Activated CD8-positive, alpha-beta memory T cell treated with anti-CD3 and anti-CD28 coated beads, Interleukin-2, amount 50 U/mL, for 48 hours (primary cell): ENCODE results near the gene CPNE6.
A peak's percentile ranks its signal among the peaks of the same experiment; 100 is the strongest.

ENCODE experiments used
- DNase-seq: peaks from one replicate; pipeline ENCODE4 v3.0.0-alpha.2; 2020

Gene CPNE6

DNA sequence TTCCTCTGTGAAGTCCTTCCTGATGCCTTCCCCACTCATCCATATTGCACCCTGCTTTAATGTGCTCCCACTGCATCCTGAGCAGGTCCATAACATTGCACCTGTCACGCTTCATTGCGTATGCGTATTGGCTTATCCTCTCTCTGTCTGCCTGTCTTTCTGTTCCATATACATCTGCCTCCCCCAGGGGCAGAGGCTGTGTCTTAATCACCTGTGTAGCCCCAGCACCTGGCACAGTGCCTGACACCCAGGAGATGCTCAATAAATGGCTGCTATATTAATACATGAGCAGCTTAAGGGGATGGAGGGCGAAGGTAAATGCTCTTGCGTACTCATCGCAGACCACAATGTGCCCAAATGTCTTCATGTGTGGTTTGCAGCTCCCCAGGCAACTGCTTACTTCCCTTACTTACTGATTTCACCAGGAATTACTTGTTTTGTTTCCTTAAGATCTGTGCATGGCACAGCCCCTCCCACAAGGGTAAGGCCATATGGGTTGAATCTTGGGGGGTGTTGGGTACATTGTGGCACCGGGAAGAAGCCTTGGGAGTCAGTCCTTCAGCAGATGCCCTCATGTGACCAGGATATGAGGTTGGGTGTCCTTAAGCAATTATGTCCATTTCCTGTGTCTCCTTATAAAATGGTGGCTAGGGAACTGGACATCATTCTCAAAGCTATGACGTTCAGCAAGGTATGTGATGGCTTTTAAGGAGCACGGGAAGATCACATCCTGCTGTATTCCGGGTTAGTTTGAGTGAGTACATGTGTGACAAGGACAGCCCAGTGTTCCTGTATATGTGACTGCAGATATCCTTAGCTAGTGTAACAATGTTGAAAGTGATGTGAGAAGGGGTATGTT lies 848 bp upstream of the CPNE6 start:
- no peak for DNase-seq

DNA sequence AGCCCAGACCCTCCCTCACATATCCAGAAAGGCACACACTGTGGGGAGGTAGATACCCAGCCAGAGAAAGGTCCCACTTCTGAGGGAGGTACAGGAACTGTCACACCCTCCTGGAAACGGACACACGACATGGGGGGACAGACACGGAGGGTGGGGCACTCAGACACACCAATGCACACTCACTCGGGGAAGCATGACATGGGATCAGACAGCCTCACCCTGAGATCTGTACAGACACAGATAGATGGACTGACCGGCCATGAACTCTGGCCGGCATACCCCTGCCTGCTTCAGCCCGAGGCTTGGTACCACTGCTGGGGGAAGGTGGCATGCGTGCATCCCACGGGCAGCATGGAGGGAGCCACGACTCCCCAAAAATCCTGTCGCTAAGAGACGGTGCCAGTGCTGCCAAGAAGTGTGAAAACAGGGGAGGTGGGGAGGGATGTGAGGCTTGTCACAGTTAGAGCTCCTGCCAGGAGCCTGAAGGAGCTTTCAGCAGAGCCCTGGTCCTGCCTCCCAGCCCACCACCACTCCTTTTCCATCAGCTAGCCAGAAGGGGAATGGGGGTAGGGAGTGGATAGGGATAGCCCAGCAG lies 571 bp downstream of the CPNE6 start:
- DNase-seq, result no peak

DNA sequence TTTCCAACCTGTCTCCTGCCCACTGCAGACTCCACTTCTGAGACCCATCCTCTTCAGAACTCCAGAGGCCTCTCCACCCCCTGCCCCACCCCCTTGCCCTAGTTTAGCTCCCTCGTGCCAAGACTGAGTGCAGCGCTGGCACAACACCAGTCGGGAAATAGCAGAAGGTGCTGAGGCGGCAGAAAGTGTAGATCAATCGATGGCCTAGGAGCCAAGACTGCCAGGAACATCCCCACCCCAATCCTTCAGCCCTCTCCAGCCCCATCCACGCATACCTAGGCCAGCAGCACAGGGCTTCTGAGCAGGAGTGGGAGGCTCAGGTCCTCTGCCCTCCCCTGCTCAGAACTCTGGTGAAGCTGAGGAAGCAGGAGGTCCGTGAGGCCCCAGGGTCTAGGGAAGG lies 1.1 kb downstream of the CPNE6 start:
- no peak for DNase-seq

DNA sequence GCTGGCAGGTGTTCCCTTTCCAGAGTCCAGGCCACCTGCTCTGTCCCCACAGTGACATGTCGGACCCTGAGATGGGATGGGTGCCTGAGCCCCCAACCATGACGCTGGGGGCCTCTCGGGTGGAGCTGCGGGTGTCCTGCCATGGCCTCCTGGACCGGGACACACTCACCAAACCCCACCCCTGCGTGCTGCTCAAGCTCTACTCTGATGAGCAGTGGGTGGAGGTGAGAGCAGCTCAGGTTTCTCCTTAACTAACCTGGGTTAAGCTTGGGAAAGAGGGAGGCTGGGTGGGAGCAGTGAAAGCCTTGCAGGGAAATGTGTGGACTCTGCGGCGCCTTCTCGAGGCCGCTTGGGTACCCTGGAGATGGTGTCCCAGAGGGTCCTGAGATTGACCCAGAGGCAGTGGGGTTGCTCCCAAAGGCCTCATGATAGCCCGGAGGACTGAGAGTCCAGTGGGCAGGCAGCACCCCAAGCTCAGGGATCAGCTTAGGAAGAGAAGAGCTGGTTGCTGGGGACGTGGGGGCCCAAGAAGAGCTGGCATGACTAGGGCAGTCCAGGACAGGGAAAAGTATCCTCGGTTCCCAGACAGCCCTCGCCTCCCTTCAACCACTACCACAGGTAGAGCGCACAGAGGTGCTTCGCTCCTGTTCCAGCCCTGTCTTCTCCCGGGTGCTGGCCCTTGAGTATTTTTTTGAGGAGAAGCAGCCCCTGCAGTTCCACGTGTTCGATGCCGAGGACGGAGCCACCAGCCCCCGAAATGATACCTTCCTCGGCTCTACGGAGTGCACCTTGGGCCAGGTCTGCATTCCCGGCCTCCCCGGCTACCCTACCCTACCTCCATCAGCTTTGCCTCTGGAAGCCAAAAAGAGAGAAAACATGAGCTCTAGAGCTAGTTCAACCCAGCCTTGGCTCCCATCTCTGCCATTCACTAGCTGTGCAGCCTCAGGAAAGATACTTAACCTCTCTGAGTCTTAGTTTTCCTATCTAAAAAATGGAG lies 1.8 kb downstream of the CPNE6 start:
- no peak for DNase-seq

DNA sequence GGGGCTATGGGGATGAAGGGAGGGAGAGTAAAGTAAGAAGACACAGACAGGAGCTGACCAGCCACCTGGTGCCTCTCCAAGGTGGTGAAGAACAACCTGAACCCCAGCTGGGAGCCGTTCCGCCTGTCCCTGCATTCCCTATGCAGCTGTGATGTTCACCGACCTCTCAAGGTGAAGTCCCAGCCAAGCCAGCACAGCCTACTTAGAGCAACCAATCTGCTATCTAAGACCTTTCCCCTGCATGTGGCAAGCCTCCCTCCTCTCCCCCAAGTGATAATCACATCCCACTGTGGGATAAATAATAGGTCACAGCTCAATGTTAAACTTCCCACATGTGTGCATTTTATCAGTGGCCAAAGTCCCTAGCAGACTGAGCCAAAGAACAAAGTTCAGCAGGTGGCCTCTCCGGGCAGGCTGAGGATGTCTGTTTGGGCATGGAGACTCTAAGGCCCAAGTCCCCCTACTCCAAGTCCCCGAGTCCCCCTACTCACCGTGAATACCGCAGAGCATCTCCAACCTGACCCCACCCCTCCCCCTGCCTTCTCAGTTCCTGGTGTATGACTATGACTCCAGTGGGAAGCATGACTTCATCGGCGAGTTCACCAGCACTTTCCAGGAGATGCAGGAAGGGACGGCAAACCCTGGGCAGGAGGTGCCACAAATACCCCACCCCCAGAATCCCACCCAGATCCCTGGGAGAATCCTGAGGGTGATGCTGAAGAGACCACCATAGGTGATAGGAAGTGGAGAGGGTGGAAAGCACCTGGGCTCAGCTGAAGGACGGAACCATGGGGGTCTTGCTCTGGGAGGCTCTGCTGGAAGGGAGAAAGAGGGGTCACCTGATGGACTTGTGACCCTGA lies 3.5 kb downstream of the CPNE6 start:
- DNase-seq, result no peak

DNA sequence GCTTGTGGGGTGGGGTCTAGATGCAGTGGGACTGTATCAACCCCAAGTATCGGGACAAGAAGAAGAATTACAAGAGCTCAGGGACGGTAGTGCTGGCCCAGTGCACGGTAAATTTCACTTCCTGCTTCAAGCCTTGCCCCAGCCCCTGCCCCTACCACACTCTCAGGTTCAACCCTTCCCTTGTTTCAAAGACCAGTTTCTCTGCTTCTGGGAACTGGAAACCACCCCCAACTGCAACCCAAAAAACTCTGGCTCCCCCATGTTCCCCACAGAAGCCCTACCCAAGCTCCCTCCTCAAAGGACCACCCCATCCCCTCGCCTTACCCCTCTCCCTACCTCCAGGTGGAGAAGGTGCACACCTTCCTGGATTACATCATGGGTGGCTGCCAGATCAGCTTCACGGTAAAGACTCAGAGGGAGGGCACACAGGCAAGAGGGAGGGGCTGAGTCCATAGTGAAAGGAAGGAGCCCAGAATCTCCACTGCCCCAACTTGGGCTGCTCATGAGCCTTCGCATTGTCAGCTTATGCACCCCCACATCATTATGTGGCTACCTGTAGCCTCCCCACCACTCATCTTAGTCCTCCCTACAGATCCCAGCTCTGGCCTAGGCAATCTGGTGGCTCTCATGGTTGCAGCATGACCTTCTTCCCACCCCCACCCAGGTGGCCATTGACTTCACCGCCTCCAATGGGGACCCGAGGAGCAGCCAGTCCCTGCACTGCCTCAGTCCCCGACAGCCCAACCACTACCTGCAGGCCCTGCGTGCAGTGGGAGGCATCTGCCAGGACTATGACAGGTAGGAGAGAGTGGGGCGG lies 4.3 kb downstream of the CPNE6 start:
- no peak for DNase-seq

DNA sequence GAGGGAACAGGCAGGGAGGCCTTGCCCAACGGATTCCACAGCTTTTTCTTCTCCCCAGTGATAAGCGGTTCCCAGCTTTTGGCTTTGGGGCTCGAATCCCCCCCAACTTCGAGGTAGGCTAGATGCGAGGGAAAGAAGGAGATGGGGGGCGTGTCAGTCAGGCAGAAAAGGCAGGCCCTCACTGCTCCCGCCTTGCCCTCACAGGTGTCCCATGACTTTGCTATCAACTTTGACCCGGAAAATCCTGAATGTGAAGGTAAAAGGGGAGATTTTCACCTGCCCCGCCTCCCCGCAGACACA lies 4.9 kb downstream of the CPNE6 start:
- DNase-seq, result no peak

DNA sequence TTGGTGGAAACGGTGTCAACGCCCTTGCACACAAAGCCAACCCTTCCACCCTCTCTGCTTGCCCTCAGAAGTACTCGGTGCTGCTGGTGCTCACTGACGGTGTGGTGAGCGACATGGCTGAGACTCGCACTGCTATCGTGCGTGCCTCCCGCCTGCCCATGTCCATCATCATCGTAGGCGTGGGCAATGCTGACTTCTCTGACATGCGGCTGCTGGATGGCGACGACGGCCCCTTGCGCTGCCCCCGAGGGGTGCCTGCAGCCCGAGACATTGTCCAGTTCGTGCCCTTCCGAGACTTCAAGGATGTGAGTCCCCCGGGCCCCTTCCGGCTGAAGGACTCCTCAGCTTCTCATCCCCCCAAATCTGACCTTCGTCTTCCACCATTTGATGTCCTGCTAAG lies 5.7 kb downstream of the CPNE6 start:
- DNase-seq, result no peak

DNA sequence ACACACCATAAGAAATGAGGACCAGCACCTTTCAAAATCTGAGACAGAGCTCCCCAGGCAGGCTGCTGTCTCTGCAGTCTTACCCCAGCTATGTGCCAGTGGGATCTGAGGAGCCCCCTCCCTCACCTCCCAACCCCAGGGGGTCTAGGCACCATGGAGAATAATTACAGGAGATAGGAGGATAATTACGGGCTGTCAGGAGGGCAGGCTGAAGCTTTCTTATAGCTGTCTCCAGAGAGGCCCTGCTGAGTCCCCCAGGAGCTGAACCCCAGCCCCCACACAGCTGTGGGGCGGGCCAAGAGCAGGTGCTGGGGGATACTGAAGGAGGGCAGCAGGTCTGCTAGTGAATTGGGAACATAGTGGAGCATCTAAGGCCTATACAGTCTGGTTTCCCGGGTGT lies 6.8 kb downstream of the CPNE6 start:
- no peak for DNase-seq

DNA sequence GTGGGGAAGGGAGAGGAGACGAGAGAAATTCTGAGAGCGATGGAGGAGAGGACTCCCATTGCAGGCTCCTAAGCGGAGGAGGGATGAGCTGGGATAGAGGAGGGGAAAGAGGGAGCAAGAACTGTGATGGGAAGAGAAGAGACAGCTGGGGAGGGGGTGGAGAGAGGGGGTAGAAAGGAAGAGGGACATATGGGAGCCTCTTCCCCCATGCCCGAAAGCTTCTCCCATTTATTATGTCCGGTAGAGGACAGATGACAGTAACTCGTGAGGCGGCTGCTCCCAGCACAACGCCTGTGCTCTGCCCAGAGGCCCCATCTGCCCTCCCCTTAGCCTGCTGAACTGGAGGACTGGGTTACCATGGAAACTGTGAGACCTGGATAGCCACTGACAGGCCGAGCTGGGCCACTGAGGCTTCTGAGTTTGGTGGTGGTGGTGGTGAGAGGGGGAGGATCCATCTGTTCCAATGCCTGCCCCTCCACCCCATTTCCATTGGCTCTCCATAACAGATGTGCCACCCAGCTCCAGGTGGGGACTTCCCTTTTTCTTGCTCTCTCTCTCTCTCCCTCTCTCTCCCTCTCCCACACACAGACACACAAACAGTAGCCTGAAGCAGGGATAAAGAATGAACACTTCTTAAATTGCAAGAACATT lies 8.3 kb downstream of the CPNE6 start:
- DNase-seq, result no peak

DNA sequence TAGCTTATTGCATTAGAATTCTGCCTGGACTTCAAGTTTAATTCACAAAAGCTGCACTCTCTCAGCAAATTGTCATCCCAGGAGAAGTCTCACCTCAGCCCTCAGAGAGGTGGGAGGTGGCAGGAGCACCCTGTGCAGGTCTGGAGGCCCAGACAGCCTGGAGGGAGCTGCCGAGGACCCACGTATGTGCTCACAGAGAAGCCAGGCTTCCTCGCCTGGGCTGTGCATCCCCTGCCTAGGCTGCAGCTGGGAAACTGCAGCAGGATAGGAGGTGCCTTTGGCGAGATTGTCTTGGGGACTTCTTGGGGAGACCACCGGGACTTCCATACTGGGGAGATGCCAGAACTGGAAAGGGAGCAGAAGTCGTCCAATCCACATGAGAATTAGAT lies 8.8 kb downstream of the CPNE6 start:
- no peak for DNase-seq

DNA sequence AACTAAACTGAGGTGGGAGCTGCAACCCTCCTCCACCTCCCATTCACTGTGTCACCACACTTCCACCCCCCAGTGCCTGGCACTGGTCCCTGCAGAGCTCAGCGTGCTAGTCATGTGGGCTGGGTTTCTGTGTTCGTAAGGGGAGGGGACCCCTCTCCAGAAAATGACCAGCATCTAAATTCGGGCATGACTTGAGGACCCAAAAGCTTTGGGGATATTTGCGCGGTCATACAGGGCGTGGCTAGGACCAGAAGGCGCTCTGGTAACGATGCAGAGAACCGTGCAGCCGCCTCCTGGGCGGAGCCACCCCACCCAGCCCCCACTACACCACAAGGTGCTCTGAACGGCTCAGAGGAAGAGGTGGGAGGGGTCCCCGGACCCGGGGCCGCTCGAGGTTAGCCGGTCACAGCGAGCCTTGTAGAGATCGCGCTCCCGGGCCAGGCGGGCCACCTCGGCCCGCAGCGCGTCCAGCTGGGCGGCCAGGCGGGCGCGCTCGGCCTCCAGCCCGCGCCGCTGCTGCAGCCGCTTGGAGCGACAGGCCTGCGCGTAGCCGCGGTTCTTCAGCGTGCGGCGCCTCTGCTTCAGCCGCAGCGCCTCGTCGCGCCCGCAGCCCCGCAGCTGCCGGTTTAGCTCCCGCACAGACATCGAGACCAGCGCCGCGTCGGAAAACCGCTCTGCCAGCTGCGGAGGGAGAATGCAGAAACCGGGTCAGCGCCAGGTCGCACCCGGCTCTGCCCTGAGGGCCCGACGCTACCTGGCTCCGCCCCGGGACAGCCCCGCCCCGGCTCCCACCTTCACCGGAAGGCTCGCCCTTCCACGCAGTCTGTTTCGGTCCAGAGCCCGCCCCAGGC lies 9.8 kb downstream of the CPNE6 start:
- peak; percentile 82 for DNase-seq

DNA sequence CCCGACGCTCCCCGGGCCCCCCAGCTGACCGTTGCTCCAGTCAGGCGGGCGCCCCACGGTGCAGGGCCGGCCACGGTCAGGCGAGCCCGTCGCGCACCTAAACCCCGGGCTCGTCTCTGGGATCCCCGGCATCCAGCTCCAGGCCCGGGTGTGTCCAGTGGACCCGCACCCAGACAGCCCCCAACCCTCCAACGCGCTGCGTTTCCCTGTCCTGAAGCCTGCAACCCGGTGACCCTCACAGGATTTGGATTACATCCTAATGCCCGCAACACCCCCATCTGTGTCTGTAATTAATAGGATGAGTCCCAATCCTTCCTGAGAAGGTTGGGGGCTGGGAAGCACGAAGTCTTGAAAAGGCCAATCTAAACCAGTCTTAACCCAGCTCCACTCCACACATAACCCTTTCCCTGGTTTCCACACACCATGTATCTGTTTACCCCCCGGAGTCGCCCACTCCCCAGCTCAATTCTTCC lies 10.4 kb downstream of the CPNE6 start:
- no peak for DNase-seq

DNA sequence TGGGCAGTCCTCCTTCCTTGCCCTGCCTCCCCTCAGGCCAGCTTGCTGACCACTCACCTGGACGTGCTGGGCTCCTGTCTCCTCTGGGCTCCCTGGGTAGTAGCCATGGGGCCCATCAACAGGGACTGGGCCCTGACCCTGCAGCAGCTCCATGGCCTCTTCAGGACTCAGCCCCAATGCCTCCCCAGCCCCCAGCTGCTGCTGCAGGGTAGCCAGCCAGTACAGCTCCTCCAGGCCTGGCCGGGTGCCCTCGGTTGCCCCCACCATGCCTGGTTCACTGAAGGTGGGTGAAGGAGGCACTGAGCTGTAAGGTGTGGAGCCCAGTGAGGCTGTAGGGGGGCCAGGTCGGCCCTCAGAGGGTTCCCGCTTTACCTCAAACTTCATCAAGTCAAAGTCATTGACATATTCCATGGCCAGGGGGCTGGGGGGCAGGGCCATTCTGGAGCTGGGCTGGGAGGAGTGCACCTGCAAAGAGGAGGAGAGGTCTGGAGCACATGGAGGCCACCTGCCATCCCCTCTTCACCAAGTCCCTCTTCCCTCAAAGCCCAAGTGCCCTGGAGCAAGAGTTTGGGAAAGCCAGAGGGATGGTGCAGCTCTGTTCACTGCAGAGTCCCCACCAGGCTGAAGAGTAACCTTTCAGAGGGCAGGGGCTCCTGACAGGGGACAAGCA lies 11.2 kb downstream of the CPNE6 start:
- DNase-seq, result no peak

DNA sequence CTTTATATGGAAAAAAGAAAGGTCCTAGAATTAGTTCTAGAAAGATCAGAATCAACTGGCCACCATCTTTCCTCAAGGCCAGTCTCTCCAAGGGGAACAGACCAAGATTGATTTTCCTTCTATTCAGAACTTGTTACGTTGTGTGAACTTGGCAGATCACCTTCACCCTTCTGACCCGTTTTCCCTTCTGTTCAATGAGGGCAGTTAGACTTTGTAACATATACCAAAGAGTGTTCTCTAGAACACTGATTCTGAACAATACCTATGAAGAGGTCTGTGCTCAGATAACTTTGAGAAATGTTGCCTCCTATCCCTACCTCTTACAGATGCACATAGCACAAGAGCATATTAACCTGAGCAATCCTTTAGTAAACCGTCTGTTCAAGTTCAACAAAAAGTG lies 12.1 kb downstream of the CPNE6 start:
- no peak for DNase-seq

DNA sequence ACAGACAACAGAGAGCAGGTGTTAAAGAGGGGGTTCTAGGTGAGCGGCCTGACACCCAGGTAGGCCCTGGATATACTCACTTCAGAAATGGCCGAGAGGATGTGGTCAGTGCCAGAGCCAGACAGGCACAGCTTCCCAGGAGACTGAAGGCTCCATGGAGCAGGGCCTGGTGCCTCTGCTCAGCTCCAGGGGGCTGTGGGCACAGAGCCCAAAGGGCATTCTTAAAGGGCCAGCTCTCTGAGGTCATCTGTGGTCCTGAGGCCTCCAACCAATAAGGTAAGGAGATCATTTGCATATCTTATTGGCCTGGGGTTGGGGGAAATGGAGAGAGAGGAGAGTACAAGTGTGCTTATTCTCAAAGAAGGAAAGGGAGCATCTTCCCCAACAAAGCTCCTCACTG lies 13.1 kb downstream of the CPNE6 start:
- no peak for DNase-seq

DNA sequence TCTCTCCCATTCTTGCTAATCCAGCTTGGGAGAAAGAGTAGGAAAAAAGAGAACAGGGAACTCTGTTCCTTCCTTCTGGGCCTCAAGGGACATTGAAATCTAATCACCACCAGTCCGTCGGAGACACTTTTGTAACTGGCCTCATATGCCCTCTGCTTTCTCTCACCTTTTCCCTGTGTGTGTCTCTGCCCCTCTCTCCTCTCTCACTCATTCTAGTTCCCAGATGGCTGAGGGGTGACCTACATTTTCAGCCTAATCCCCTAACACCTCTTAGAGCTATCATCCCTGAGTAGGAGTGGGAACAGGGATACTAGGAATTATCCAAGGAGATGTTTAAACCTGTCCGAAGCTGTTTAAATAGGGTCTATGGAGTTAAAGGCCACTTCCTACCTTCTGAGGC lies 13.9 kb downstream of the CPNE6 start:
- DNase-seq, result no peak

DNA sequence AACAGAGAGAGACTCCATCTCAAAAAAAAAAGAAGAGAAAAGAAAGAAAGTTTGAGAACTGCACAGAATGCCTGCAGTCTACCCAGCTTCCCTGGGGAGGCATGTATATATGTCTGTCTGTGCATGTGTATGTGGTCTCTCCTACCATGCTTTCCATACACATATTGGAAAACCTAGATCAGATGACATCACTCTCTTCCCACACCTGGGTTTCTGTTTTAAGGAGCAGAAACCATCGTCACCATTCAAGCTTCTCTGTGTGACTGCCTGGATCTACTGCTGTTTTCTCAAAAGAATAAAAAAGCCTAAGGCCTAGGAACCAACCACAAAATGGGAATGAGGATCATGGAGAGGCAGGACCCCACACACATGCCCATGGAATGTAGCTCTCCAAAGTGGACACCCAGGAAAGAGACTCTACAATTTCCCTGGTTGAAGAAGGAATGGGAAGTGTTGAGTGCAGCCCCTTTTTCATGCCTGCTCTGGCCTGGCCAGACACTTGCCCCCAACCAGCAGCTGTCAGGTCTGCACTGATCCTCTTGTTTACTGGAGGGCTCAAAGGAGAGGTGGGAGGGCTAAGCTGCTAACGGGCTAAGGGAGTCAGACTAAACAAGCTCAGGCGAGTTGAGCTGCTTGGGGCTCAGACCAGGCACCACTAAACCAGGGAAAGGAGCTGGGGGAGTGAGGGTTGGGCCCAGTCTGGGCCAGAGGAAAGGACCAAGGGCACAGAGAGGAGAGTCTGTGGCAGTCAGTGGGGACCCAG lies 15.0 kb downstream of the CPNE6 start:
- DNase-seq, result no peak

DNA sequence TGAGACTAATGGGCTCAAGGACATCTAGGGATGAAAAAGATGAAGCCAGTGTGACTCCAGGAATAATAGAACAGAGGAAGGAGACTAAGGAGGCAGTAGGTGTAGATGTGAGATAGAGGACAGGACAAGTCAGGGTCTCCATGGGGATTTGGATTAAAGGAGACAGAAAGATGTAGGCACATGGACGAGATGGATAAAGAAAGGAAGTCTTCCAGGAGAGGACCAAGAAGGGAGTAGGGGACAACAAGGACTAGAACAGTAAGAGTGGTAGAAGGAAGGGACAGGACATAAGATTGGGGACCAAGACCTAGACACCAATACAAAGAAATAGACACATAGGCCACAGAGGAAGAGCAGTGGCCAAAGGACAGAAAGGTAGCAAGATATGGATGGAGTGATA lies 15.6 kb downstream of the CPNE6 start:
- no peak for DNase-seq
